Activated naive CD4-positive, alpha-beta T cell treated with anti-CD3 and anti-CD28 coated beads, Interleukin-2, amount 50 U/mL, for 16 hours (primary cell): ENCODE measurements around the gene GARIN5B.
"Not testable (repeated sequence)": the region's sequence is repeated elsewhere in the genome, so short reads cannot be mapped to it uniquely, and the experiment has no call there.

Experiments
- DNase-seq: peaks from one replicate; pipeline ENCODE4 v3.0.0-alpha.2; 2020

Gene GARIN5B

DNA sequence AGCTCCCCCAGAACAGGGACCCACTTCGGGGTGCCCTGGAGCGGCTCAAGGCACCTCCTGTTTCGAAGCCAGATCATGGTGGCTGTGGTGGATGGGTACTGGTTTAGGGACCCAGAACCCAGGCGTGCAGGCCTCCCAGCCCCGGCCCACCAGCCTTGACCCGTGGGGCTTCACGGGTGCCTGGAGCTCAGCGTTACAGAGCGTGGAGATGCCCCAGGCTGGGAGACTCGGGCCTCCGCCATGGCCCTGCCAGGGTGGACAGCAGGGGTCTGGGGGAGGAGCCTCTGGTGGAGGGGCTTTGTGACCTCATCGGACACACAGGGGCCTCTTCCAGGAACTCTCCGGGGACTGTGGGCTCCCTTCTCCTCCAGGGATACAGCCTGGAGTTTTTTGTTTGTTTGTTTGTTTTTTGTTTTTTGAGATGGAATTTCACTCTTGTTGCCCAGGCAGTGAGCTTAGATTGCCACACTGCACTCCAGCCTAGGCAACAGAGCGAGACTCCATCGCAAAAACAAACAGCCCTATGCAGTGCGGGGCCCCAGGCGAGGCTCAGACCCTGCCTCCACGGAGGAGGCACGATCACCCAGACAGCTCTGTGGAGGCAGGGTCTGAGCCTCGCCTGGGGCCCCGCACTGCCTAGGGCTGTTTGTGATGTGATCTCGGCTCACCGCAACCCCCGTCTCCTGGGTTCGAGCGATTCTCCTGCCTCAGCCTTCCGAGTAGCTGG lies at the start of gene GARIN5B:
TSS of gene GARIN5B (minus strand) at position 271 of the 727 bp plus-strand sequence. CDS start at position 77, 194 bp downstream.
- no peak for DNase-seq

DNA sequence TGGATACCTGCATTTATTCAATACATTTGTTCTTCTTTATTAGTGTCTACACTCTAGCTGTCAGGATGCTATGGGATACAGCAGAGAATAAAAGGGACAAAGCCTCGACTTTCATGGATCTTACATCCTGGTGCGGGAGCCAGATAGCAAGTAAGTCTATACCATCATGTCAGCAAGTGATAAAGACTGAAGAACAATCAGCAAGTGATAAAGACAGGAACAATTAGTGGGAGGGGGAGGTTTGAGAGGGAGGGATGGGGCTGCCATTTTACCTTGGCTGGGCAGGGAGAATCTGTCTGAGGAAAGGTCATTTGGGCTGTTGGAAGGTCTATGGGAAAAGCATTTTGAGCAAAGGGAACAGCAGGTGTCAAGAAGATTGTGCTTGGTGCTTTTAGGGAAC lies 47.1 kb upstream of the GARIN5B start:
- no peak for DNase-seq

DNA sequence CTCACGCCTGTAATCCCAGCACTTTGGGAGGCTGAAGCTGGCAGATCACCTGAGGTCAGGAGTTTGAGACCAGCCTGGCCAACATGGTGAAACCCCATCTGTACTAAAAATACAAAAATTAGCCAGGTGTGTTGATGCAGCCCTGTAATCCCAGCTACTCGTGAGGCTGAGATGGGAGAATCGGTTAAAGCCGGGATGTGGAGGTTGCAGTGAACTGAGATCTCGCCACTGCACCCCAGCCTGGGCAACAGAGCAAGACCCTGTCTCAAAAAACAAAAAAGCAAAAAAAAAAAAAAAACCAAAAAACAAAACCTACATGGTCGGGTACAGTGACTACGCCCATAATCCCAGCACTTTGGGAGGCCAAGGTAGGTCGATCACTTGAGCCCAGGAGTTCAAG lies 46.1 kb upstream of the GARIN5B start:
- DNase-seq = not testable (repeated sequence)

DNA sequence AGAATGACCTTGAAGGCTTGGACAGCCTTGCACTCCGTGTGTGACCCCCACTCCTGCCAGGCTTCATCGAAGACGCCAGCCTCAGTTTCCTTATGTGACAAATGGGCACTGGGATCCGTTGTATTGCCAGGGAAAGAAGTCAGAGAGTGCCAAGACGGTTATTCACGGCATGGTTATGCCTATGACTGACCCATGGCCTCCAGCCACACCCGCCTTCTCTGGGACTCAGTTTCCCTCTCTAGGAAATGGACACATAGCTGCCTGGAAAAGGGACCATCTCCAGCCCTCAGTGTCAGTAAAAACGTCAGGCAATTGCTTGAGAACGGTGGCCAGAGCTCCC lies 45.4 kb upstream of the GARIN5B start:
- DNase-seq = no peak

DNA sequence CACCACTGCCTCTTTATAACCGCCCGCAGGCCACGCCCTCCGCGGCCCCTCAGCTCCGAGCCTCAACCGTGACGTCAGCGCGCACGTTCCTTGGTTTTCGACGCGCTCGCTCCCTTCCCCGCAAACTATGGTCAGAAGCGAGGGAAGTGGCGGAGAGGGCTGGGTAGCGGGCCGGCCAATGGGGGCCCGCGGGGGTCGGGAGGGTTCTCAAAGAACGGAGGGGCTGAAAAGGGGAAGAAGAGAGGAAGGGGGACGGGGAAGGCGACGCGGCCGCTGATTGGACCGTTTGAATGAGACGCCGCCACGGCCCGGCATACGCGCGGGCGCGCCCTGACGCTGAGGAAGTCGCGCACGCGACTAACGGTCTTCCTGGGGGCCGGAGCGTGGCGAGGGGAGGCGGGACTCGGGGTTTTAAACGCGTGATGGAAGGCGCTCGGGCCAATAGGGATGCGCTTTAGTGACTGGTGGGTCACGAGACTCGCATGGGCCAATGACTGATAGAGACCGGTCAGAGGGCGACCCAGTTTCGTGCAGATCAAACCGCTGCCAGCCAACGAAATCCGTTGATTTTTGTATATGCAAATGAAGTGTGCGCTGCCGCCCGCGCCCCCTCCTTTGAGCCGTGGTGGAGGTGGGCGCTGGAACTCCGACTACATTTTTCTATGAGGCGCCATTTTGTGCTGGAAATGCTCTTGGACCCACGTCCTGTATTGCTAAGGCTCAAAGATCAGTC lies 44.9 kb upstream of the GARIN5B start:
- DNase-seq = peak; percentile 97

DNA sequence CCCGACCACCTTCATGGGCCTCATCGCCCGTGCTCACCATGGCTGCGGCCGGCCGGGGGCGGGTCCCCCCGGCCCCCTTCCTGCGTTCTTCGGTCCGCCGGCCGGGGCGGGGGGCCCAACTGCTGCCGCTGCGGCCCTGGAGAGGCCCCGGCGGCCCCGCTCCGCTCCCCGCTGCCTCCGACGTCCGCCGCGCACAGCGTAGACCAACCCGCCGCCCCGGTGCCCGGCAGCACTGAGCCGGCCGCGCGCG lies 44.4 kb upstream of the GARIN5B start, which contains the start of gene UBE2S:
TSS of gene UBE2S (minus strand) at position 239 of the 250 bp plus-strand sequence. CDS start at position 40, 199 bp downstream.
- DNase-seq = not testable (repeated sequence)

DNA sequence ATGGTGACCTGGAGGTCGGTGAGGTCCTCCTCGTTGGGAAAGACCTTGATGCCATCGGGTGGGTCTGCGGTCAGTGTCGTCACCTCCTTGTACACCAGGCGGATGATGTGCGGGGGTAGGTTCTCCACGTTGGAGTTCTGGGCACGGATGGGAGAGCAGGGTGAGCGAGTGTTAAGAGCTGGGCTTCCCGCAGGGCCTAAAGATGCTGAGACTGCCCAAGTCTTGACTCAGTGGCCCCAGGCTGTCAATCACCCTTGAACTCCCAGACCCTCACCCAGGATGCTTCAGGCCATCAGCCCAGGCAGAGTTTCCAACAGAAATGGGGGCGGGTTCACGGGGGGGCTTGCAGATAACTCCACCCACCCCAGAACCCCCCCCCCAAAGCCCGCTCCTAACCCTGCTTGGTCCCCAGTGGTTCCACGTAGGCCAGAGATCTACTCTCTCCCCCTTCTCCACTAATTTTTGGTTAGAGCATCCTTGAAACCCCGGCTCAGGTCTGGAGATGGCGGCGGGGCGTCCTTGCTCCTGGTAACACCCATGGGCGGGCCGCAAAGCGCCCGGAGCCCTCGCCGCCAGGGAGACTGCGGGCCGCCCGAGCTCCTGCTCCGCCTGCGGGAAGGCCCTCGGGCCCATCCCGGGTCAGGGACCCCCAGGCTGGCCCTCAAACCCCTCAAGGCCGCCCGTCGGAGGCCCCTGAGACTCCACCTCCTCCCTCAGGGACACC lies 43.9 kb upstream of the GARIN5B start:
- DNase-seq = peak; percentile 40

DNA sequence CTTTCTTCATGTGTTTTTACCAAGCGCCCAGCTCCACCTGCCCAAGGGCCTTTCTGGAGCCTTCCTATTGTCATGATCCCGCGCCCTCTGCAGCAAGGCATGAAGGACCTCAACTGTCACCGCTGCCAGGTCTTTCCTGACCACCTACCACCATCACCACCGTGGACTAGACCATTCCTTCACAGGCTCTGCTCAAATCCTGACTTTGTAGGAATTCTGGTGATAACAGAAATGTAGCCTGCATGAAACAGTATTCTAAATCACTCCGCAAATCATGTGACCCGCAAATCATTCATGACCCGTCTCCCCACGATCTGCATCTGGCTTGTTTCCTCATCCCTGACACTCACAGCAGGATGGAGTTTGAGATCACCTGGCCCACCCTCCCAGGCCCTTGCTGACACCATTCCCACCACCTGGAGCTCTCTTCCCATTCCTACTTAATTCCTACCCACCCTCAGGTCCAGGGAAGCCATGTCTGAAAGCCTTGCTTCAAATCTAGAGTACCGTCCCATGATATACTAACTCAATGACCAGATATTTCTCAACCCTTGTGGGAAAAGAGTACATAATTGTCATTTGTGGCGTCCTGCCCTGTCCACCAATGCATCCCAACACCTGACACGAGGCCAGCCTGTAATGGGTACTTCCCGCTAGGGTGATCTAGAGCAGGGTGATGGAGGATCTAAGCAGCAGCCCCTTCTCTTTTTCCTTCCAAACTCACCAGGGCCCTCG lies 43.2 kb upstream of the GARIN5B start:
- DNase-seq = no peak

DNA sequence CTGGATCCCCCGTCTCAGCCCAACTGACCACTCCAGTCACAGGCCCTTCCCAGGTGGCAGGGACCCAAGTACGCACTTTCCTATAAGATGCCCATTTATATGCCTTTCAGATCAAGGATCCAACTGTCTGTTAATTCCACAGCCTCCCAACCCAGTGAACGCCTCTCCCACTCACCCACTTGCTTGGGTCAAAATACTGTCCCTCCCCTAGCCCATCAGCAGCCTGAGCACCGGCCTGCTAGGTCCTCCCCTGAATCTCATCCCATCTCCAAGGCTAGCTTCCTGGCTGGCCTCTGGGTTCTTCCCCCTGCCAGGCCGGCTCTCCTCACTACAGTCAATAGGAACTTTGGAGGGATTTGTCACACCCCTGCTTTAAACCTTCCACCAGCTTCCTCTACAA lies 42.6 kb upstream of the GARIN5B start:
- DNase-seq = no peak

DNA sequence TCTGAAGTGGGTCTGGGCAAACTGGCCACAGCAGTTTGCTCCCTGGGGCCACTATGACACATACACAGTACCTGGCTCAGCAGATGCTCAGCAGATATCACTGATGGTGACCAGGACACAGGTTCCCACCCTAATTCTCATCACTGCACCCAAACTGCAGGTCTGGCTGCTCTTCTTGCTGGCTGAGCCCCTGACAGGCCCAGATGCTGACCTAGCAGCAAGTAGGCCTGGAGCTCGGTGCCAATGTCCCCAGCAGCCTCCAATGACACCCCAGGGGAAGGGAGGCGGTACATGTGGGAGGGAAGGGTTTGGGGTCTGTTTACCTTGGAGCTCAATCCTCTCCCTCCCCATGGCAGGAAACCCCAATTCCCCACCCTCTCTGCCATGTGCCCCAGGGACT lies 39.4 kb upstream of the GARIN5B start:
- no peak for DNase-seq

DNA sequence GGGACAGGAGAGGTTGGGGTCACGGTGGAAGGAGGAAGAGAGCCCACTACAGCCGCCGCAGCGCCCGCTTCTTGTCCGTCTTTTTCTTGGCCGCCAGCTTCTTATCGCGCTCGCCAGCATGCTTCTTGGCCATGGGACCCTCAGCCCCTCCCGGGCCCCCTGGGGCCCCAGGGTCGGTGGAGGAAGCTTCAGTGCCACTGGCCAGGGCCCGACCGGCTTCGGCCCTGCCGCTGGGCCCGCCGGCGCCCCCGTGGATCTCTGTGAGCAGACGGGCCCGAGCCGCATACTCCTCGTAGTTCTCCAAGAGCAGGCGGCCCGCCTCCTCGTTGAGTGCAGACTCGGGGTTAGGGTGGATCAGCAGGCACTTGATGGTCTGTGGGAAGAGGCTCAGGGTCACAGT lies 38.3 kb upstream of the GARIN5B start:
- DNase-seq = not testable (repeated sequence)

DNA sequence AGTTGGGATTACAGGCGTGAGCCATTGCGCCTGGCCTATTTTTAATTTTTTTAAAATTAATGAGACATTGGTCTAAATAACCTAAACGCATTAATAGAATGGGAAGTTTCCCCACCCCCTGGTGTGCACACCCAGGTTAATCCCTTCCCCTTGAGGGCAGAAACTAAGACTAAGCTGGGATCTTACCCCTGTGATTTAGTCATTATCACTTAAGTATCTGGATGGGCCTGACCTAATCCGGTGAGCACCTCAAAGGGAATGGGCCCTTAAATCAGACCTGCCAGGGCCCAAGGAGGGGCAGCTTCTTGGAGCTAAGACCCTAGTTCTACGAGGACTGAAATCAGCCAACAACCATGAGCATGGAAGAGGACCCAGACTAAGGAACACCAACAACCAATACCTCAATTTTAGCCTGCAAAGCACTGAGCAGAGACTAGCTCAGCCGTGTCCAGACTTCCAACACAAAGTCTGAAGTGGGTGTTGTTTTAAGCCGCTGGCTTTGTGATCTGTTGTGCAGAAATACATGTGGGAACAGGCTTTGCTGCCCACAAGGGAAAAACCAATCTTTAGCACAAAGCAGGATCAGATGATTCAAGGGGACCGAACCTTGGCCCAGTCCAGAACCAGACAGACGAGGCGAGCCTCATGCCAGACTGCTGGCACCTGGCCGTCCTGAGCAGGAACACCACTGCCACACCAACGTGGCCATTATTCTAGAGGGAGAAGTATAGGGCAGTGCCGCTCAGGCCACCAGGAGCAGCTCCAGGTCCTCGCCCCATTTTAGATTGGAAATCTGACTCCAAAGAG lies 37.4 kb upstream of the GARIN5B start:
- DNase-seq = no peak

DNA sequence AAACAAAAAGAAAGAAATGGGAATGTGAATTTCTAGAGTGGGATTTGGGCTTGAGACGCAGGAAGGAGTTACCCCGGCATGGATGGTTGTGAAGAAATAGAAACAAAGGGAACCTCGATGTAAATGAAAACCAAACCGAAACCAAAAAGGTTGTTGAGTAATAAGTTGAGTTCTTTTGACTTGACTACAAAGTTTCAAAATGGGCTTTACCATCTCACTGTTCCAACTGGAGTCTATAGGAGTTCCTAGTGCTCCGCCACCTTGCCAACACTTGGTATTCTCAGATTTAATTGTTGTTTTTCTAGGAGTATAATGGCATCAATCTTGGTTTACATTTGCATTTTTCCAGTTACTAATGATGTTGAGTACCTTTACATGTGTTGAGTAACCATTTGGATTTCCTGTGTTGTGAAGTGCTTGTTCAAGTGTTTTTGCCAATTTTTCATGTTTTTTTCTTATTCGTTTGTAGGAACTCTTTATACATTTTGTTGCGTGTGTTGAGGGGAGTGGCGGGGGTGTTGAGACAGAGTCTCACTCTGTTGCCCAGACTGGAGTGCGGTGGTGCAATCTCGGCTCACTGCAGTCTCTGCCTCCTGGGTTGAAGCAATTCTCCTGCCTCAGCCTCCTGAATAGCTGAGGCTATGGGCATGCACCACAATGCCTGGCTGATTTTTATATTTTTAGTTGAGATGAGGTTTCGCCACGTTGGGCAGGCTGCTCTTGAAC lies 35.3 kb upstream of the GARIN5B start:
- no peak for DNase-seq

DNA sequence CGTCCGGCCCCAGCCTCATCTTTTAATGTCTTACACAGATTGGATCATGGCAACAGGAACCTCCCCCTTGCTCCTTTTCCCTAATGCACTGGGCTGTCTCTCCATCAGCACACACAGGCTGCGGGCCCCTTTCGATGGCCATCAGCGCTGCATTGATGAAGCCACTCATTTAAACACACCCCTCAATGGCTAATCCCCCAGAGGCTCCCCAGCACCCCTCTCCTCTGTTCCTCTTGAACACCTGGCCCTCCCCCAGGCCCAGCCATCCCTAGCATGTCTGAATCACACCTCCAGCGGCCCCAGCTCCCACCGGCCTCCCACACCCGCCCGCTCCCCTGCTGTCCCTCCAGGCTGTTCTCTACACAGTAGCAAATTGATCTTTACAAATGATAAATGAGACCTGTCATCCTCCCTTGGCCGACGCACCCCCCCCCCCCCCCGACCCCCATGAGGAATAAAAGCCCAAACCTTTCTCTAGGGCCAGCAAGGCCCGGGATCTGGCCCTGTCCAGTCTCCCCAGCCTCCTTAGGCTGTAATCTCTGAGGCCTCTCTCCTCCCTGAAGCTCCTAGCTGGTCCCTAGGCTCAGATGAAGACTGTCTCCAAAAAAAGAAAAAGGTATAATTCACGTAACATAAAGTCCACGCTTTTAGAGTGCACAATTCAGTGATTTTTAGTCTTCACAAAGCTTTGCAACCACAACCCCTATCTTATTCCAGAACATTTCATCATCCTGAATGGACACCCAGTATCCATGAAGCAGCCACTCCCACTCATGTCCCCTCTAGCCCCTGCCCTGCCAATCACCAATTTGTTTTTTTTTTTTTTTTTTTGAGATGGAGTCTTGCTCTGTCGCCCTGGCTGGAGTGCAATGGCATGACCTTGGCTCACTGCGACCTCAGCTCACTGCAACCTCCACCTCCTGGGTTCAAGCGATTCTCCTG lies 30.0 kb upstream of the GARIN5B start:
- DNase-seq = no peak

DNA sequence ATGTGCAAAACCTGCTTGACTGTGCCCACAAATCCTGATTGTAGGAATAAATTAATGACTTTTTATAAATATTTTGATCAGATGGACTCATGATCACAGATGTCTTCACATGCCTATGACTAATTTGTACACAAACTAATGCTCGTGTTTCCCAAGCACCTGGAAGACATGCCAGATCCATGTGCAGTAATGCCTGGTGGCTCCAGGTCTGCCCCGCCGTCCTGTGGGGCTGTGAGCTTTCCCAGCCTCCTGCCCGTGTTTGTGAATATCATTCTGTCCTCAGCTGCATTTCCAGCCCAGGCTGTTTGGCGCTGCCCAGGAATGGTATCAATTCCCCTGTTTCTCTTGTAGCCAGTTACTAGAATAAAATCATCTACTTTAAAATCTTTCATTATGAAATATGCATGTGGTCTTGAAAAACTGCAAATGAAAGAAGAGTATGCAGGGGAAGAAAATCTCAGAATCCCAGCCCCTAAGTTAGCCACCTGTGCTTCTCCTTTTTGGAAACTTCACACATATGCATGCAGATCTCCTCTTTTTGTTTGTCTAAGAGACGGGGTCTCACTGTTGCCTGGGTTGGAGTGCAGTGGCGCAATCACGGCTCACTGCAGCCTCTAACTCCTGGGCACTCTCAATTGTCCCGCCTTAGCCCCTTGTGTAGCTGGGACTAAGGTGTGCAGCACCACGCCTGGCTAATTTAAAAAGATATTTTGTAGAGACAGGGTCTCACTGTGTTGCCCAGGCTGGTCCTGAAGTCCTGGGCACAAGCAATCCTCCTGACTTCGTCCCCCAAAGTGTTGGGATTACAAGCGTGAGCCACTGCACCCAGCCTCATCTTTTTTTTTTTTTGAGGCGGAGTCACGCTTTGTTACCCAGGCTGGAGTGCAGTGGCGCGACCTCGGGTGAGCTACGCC lies 28.9 kb upstream of the GARIN5B start:
- no peak for DNase-seq

DNA sequence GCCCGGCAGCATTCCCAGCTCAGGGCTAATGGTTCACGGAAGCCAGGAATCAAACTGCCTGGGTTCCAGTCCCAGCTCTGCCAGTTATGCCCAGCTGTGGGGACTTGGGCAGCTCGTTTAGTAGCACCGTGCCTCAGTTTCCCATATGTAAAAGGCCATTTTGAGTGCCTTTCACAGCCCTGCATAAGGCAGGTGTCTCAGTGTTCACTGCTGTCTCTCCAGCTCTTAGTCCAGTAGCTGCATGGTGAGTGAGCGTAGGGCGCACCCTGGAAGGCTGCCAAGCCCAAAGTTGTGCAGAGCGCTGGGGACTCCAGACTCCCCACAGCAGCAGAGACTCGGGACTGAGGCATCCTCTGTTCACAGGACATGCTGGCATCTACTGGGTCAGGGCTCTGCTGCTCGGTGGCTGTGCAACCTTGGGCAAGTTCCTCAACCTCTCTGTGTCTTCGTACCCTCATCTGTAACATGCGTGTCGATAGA lies 28.2 kb upstream of the GARIN5B start:
- DNase-seq = no peak

DNA sequence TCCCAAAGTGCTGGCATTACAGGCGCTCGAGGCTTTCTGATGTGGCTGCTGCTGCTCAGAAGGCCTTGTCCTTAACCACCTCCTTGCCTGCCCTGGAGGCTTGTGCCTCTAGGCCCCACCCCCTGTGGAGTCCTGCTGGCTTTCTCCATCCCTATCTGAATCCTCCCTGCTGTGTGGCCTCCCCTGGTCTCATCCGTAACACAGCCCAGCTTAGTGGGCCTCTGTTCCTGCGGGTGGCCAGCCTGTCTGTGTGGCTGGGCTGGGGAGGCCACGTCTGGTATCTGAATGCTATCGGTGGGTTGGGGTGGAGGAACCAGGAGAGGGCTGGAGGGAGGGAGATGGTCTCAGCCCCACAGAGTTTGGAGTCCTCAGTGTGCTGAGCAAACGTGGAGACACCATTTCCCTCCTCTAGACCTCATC lies 27.4 kb upstream of the GARIN5B start:
- DNase-seq = no peak

DNA sequence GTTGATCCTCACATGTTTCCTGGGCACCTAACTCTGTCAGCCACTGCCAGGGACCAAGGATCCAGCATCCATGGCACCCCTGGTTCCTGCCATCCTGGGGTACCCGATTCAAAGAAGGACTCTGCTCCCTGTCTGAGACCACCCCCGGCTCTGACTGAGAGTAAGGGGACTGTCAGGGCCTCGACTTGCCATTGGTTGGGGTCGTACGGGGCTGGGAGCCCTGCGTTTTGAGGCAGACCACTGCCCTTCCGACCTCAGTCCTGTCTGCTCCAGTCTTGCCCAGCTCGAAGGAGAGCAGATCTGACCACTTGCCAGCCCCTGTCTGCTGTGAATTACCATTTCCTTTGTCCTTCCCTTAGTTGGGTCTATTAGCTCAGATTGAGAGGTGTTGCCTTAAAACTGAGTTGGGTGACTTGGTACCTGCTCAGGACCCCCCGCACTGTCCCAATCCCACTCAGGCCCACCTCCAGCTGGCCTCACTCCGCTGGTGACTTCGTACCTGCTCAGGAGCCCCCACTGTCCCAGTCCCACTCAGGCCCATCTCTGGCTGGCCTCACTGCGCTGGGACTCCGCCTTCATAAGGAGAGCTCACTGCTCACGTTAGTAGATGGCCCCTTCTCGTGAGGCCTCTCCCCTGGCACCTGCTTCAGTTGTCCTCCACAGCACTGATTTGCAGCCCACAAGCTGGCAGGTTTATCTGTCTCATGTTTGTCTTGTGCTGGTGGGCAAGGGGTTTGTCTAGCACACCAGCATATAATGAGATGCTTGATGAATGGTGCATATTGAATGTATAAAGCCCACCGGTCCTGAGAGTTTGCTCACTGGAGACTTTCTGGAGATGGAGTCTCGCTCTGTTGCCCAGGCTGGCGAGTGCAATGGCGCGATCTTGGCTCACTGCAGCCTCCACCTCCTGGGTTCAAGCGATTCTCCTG lies 26.6 kb upstream of the GARIN5B start:
- no peak for DNase-seq
